ENCODE results near the gene HNF1B.

HNF1B gene

DNA sequence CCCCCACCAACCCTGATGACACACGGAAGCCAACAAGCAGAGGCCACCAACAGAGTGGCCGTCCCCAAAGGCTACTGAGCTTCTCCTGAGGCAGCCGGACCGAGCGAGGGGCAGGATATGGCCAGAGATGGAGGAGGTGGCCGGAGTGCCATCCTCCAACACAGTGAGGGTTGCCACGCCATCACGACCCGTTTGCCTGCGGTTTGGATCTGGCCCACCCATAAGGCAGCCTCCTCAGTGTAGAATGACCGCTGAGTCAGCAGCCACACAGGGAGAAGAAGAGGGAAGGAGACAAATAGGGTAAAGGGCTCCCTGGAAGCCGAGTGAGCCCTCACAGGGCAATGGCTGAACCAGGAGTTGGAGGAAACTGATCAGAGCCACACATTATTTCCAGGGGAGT, 13.8 kb downstream of the HNF1B start:
- no peak for FAIRE-seq

DNA sequence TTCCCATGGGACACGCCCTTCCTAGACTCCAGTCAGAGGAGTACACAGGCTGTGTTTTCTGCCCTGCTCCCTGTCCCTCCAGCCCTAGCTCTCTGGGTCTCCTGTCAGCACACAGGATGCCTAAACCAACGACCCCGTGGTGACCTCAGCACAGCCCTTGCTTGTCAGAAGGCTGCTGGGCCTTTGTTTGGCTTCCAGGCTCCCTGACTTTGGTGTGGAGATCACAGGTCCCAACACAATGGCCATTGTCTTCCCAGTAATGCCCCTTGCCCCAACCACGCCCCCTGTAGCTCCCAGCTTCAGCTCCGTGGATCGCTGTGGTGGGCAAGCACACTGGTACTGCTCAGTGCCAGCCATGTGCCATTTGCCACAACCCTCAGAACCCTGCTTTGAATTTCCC, 15.0 kb downstream of the HNF1B start:
- FAIRE-seq = no peak

DNA sequence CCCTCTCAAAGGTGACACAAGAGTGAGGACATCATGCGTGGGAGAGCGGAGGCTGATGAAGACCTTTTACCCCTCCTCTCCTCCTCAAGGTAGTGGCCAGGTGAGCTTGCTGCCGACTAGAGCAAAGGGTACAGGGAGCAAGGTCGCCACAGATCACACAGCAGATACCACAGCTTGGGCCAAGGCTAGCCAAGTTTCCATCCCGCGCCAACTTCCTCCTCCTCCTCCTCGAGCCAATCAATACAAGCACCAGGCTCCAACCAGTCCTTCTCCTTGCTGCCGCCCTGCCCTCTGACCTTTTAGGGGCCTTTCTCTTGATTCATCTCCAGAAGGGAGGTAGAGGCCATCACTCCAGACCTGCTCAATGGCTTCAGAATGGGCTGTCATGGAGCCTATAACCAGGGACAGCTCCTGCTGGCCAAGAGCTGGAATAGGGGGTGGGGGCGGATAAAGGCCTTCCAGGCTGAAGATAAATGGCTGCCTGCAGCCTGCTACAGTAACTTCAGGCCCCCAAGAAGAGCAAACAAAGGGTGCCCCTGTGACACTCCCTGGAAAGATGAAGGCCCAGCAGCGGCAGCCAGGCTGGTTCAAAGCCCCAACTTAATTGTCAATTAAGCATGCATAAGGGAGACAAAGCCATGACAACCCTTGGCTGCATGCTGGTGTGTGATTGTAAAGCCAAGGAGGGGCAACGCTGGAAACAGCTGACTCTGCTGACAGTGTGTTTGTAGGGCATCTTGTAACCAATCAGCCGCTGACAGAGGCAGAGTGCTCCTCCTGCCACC, 17.8 kb downstream of the HNF1B start:
- FAIRE-seq = no peak

DNA sequence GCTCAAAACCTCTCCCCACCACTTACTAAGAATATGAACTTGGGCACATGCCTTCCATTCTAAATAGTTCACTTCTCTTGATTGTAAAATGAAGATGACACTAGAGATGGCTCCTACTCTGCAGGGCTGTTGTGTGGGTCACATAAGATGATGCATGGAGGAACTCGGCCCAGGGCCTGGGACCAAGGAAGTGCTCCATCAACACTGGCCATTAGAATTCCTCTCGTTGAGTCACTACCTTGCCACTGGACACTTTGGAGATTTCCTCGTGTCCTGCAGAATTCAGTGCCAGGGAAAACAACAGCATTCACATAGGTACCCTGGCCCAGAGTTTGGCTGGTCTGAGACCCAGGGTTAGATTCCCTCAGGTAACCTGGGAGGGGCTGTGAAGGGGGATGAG, 18.6 kb downstream of the HNF1B start:
- no peak for FAIRE-seq

DNA sequence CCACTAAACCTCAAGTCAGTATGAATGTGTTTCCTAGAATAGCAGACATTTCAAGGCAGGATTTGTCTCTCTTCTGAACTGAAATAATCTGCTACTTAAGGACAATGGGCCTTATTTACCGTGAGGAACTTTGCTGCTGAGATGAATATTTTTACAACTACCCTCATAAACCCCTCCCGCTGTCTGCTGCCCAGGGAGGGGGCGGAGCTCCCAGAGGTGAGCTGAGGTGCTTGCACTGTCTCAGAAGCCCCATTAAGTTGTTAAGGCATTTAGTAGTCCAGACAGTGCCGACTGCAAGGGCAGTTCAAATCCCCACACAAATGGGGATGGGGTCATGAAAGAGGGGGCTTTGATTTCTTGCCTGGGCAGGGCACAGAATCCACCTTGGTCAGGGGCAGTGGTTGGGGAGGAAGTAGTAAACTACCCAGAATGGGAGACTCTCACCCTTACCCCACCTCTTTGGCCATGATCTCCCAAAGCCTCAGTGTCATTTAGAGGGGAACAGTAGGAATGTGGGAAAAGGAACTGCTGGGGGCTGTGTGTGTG, 19.2 kb downstream of the HNF1B start:
- FAIRE-seq = no peak

DNA sequence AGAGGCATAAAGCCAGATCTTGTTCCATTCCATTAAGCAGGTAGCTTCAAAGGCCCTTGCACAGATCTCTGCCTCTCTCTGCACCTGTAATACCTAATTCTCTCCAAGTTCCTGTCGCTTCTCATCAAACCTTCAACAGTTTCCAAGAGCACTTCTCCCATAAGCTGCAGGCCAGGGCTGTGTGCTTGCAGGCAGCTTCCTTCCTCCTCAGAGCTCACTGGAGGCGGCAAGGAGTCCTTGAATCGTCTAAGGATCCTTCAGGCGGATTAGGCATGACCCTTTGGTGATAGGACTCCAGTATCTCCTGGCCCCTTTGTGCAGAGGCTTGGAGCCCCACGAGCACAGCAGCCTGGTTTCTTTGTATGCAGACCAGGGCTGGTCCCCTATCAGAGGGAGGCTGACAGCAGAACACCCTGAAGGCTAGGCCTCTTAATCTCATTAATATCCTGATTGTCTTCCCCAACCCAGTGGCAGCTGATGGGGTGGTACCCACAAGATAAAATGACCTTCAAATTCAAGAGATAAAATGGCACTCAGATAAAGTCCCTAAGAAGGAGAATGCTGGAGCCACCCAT, 19.8 kb downstream of the HNF1B start:
- FAIRE-seq = no peak

DNA sequence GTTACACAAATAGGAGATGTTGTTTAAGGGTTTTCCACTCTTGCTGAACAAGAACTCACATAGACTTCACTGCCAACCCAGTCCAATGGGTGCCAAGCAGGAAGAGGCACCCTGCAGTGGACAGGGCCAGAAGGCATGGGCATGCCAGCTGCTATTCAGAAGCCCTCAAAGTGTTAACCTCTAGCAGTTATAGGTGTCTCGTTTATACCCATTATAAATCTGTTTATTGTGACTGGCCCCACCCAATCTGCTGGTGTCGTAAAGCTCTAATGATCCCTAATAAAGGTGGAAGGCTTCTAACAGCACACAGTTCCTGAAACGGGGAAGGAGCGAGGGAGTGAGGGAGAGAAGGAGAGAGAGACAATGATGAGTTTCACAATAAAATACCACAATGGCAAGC, 23.9 kb downstream of the HNF1B start:
- no peak for FAIRE-seq

DNA sequence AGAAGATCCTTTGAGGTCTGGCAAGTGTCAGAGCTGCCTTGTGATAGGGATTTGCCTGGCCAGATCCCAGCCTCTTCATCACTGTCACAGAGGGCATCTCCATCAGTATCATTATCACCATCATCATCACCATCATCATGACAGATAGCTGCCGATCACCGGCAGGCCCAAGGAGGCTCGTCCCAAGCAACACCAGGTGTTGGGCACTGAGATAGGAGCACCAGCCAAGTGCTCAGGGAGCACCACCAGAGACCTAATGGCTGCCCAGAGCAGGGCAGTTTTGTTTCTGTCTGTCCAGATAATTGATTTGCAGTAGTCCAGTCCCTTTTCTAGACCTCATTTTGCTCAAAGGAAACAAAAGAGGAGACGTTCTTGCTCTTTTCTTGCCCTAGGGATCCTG, 25.0 kb downstream of the HNF1B start:
- FAIRE-seq = no peak

DNA sequence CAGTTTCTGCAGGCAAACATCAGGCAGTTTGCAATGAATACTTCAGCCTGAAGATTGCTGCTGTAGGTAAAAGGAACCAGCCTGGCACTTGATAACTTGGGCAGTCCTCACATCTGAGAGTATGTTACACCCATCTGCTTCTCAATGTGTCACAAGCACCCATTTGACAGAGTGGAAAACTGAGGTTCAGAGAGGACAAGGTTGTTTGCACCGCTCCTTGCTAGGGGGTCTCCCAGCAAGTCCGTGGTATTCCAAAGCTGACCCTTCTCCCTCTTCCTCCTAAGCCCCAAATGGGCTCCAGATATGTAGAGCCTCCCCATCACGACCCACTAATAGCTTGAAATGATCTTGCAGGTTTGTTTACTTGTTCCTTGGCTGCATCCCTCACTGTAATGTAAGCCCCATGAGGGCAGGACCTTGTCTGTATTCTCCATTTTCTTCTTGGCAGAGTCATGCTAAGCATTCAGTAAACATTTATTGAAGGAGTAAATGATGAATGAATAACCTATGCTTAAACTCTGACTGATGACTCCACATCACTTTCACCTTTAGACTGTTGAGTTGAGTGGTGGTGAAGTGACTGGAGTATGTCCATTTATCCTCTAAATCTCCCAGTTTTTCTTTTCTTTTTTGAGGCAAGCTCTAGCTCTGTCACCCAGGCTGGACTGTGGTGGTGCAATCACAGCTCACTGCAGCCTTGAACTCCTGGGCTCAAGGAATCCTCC, 26.4 kb downstream of the HNF1B start:
- no peak for FAIRE-seq

DNA sequence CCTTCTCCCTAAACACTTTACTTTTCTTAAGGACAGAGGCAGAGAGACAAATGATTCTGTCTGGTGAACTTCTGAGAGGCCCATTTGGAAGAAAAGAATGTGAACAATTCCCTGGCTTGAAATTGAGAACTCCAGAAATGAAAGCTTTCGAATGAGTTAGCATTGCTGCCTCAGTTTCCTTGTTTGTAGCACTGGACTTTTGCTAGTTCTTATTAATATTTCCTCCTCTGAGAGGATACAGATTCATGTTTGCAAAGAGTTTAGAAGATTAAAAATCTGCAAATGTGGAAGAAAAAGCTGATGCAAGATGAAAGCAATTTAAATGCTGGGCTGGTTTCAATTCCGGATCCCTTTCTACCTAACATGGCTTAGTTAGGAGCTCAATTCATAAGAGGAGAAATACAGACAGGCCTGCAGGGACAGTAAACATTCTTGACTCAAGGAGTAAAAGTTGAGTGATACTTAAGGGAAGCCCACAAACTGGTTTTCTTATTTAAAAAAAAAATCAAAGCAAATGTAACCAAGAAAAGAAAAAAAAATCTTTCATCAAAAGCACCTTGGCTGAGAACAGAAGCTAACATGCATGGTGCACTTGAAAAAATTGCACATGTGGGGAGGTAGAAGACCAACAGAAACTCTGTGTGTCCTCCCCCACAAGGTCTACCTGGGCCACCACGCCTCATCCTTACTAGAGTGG, 27.1 kb downstream of the HNF1B start:
- no peak for FAIRE-seq

DNA sequence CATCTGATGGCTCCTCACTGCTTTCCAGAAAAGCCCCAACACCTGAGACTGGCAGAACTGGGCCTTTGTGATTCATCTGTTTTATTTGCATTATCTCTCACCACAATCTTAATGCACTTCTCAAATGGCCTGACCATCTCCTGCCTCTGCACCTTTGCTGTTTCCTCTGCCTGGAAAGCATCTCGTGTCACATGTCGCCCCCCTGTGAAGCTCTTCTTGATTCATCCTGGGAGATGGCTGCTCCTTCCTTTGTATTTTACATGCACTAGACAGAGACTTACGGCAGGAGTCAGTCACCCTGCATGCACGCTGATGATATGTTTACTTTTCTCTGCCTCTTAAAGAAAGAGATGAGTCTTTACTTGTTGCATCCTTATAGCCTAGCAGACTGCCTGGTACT, 30.0 kb downstream of the HNF1B start:
- no peak for FAIRE-seq

DNA sequence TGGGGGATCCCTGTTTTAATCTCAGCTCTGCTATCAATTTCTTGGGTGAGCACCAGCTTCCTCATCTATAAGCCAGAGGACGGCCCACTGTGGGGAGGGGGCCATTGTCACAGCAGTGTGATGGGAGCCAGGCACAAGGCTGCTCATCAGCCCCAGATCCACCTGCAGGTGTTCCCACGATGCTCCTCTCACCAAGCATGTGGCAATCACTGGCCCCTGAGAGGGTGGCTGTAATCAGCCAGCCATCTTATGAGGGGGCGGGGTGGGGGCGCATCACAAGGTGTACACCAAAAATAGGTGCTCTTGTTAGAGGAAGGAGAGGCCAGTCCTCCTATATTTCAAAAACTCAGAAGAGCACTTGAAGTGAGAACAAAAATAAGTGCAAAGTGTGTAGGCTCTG, 31.2 kb downstream of the HNF1B start:
- FAIRE-seq = no peak

DNA sequence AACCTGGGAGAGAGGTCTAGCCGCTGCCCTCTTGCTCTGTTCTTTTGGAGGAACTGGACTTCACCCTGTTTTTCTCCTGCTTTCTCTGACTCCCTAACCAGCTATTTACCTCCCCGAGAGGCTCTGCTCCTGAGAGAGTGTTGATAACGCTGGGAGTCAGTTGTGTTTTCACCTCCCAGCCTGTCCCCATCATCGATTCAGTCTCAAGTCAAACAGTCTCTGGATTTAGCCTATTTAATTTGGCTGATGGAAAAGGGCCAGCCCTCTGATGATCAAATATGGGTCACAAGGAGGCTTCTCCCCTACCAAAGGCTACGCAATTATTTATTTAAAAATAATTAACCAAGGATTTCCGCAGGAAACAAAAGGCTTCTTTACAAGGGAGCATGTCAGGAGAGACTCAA, 31.8 kb downstream of the HNF1B start:
- FAIRE-seq = no peak

DNA sequence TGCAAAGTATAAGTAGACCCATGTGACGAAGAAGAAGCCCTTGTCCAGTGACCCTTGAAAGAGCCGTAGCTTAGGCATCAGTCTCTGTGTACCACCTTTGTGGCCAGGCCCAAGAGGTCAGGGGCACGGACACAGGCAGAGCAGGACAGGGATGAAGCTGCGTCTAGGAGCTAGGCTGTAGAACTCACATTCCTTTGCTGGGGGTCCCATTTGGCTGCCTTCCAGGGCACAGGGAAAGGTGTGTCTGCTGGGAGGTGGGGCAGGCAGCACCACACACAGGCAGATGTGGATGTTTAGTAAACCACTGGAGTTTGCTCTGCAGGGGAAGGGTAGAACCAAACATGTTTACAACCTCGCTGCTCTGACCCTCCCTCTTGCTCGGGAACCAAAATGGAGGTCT, 33.7 kb downstream of the HNF1B start:
- no peak for FAIRE-seq

DNA sequence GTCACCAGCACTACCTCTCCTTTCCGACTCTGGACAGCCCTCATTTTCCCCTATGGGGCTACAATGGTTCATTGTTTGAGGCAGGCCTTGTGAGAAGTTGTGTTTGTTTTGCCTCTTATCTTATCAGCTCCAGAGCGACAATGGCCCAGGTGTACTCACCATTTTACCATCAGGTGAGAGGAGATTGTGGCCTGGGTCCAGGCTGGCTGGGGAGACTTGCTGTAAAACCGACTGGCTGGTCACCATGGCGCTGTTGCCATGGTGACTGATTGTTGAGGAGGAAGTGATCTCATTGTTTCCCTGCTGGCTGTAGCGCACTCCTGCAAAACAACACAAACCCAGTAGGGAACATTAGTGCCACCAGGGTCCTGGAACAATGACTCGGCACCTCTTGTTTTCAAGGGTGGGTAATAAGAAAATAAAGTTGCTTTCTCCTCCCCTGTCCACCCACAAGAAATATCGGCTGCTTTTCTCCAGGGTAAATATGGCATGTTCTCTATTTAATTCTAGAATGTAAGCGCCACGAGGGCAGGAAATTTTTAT, 34.4 kb downstream of the HNF1B start:
- FAIRE-seq = no peak

DNA sequence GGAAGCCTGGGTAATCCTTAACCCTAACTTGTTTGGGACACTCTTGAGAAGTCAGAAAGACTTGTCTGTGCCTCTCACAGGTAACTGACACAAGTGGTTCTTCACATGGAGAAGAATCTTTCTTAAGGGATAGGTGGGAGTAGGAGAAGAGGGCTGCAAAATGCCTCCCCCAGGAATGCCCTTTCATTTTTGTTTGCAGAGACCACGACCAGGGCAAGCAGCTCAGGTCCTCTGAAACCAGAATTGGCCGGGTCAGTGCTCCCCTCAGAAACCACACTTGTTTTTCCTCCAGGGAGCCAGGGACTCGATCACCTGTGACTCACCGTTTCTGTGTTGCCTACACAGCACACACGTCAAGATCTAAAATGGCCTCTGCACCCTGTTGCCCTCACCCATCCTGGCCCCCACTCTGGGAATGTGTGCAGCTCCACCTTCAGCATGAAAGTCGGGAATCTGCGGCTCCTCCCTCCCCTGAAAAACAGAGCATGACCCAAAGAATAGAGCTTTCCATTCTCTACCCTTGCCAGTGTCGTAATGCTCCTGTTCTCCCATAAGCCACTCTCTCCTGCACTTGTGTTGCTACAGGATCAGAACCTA, 36.1 kb downstream of the HNF1B start:
- FAIRE-seq = no peak

DNA sequence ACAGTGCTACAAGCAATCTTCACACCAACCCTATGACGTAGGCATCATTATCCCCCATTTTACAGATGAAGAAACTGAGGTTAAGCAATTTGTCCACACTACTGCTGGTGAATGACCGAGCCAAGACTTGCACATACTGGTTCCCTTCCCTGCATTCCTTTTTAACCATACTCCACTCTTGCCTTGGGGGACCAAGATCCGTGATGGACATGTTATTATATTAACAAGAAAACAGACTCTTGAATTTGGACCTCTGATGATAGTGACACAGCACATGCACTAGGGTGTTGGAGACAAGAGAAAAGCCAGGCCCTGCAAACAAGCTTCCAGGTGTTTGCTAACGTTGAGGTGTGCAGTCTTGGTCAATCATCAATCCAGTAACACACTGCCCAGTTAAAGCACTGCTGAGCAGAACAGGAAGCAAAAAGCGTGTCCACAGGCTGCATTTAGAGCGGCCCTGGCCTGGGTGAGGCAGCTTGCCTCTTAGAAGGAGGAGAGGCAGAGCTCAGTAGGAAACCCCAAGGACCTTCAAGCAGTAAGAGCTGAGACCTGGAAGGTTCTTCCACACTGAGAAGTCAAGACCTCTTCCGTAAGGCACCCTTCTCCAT, 36.7 kb downstream of the HNF1B start:
- FAIRE-seq = no peak

DNA sequence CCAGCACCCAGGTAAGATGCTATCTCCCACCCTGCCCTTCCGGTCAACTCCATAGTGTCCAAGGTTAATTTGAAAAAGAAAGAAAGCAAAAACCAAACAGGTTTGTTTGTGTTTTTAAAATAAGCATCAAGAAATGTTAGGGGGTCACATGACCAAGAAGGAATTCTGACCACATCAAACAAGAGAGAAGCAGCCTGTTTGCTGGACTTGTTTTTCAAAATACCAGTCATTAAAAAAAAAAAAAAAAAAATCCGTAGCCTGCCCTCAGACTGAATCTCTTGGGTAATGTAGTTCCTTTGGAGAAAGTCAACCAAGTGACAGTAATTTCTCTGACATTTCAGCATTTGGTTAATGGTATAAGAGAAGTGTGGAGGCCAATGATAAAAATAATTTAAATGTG, 38.4 kb downstream of the HNF1B start:
- no peak for FAIRE-seq

DNA sequence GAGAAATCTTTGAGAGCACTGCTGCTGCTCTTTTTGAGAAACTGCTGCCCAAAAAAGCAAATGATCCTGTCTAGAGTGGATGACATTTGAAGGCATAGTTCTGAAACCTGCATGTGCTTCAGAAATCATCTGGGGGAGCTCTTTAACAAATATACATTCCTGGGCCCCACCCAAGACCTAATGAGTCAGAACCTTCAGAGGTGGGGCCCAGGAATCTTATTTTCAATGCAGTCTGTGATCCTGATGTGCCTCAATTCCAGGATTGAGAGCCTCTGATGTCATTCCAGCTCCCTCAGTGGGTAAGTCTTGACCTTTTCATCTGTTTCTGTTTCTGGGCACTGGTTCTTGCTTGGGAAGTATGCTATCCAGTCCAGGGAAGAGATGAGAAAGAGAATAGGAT, 42.3 kb downstream of the HNF1B start:
- FAIRE-seq = no peak

DNA sequence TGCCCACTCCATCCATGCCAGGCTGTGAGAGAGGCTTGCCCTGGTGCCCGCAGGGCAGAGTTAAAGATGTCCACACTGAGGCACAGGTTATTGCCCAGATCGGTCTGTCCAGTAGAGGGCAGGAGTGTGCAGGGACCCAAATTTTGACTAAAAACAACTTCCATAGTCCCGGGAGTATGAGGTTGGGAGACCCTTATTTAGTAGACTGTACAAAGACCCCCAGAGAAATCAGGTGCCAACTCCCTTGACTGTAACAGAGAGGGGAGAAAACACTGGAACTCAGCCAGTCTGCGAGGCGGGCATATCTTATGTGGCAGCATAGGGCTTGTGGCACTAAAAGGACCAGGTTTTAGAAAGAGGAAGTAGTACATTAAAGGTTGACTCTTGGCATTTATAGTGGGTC, 43.4 kb downstream of the HNF1B start:
- no peak for FAIRE-seq

DNA sequence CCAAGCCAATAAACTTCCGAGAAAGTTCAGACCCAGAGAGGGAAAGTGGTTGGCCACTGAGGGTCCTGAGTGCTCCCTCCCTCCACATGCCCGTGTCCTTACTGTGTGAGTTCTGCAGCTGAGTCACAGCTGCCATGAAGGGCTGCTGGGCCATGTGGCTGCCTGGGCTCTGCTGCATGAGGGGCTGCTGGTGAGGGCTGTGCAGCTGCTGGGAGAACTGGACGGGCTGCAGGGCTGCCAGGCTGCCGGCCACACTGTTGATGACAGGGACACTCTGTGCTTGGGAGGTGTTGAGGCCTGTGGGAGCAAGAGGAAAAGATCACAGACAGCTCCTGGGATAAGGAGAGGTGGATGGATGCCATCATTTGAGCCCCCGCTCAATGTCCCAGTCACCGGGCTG, 44.0 kb downstream of the HNF1B start:
- FAIRE-seq = no peak
